Measurements from ENCODE around the gene ZNF277. TPM values are rescaled to one million over a fixed set of nuclear protein-coding genes. Genes with fewer than 3 reads are reported as not detected.

ZNF277 gene
- total RNA-seq = 38.0 and 39.3 TPM in 2 replicates

GRCh38 chr7:112206238-112206990 is at the start of gene ZNF277, which contains the start of gene DOCK4:
Gene ZNF277, plus strand, starts transcription at chr7:112206695. Its CDS starts 22 bp downstream, at chr7:112206717.
Gene DOCK4, minus strand, starts transcription at chr7:112206399. Its CDS starts 261 bp downstream, at chr7:112206138.

Other genes starting within 250 kb of the ZNF277 start
- 55.7 and 65.7 TPM in 2 replicates for gene DOCK4, start 296 bp upstream of the ZNF277 start, total RNA-seq
- gene IFRD1, start 243.8 kb downstream of the ZNF277 start, total RNA-seq = 45.8 and 58.1 TPM in 2 replicates

Measured in hair follicle dermal papilla cell (primary cell).